T-cell (primary cell): ENCODE results near the gene ANKS4B. TPM values are rescaled to one million over a fixed set of nuclear protein-coding genes. Genes with fewer than 3 reads are reported as not detected.

Source experiments
- ATAC-seq, 4 experiments: fragments of 200-7000 bp in 3 of 4; fragments of 150-1000 bp in 1 of 4; cut with Tn5 transposase; replicated peaks in 1 of 4; 1 replicate in 3 of 4; 2 replicates in 1 of 4; pipeline ENCODE4 v1.10.0; 2021; ENCODE audit warnings: moderate library complexity in 3 of 4, mild to moderate bottlenecking in 2 of 4, moderate number of reproducible peaks in 1 of 4
- CTCF ChIA-PET, 2 donors: fragments of 300-600 bp; sonication (Branson Sonifier 250); formaldehyde crosslinking; loops; one replicate each; lab custom pipeline; 2022; ENCODE audit warnings: antibody characterized with exemption in 2 of 2; lab: Charles Lee
- POLR2A ChIA-PET, 2 donors: fragments of 300-600 bp; sonication (Branson Sonifier 250); formaldehyde crosslinking; loops; one replicate each; lab custom pipeline; 2022; ENCODE audit warnings: antibody characterized with exemption in 2 of 2; lab: Charles Lee
- DNase-seq, 35 experiments: peaks; one replicate each; pipeline versions ENCODE4 v3.0.0 to v3.0.0-alpha.2; 2013 to 2023
- H3K27ac ChIP-seq: one replicate; pipeline ENCODE4 v1.5.1; 2013; ENCODE audit warnings: low read length
- H3K27me3 ChIP-seq, 2 experiments: replicated peaks in 1 of 2; 1 replicate in 1 of 2; 2 replicates in 1 of 2; pipeline versions ENCODE4 v1.6.1 to v1.7.0; 2013; ENCODE audit warnings: low read length in 1 of 2, mixed read lengths in 1 of 2; ENCODE audit not compliant: control insufficient read depth in 2 of 2, insufficient read depth in 2 of 2; ENCODE audit errors: extremely low read depth in 1 of 2
- H3K36me3 ChIP-seq, 2 donors: 1 replicate in 1 of 2; 2 replicates in 1 of 2; pipeline versions ENCODE4 v1.6.1 to v1.7.0; 2013; ENCODE audit warnings: low read length in 1 of 2; ENCODE audit not compliant: control insufficient read depth in 2 of 2, insufficient read depth in 1 of 2; ENCODE audit errors: extremely low read depth in 1 of 2
- H3K4me1 ChIP-seq, 2 experiments: 1 replicate in 1 of 2; 2 replicates in 1 of 2; pipeline versions ENCODE4 v1.6.1 to v1.7.0; 2013; ENCODE audit warnings: low read length in 2 of 2, mixed read lengths in 1 of 2; ENCODE audit not compliant: insufficient read depth in 2 of 2, control insufficient read depth in 1 of 2; ENCODE audit errors: extremely low read depth in 1 of 2
- H3K4me3 ChIP-seq, 2 donors: 1 replicate in 1 of 2; 2 replicates in 1 of 2; pipeline versions ENCODE4 v1.5.1 to v1.7.0; 2013; ENCODE audit warnings: mild to moderate bottlenecking in 2 of 2, low read length in 1 of 2, moderate library complexity in 1 of 2; ENCODE audit not compliant: control insufficient read depth in 1 of 2; ENCODE audit errors: extremely low read depth in 1 of 2
- H3K9me3 ChIP-seq: 2 replicates; pipeline ENCODE4 v1.7.0; 2013
- H3K27ac Mint-ChIP-seq, 2 donors: one replicate each; pipeline ENCODE4 v1.8.0; 2020 to 2021; ENCODE audit warnings: mild to moderate bottlenecking in 2 of 2, mixed read lengths in 2 of 2
- H3K27me3 Mint-ChIP-seq, 2 donors: one replicate each; pipeline ENCODE4 v1.8.0; 2021 to 2022; ENCODE audit warnings: mixed read lengths in 2 of 2
- H3K36me3 Mint-ChIP-seq: one replicate; pipeline ENCODE4 v1.8.0; 2021; ENCODE audit warnings: mixed read lengths
- H3K4me1 Mint-ChIP-seq, 3 donors: one replicate each; pipeline ENCODE4 v1.8.0; 2020 to 2022; ENCODE audit warnings: mixed read lengths in 3 of 3, mild to moderate bottlenecking in 1 of 3
- H3K4me3 Mint-ChIP-seq, 3 donors: one replicate each; pipeline ENCODE4 v1.8.0; 2020 to 2022; ENCODE audit warnings: mild to moderate bottlenecking in 3 of 3, mixed read lengths in 3 of 3, moderate library complexity in 3 of 3
- H3K9me3 Mint-ChIP-seq, 3 donors: one replicate each; pipeline ENCODE4 v1.8.0; 2020 to 2022; ENCODE audit warnings: mixed read lengths in 3 of 3
- WGBS: methylation state at CpG from one replicate; pipeline ENCODE4 v1.1.5; 2013; ENCODE audit warnings: missing lambda C conversion rate; ENCODE audit not compliant: insufficient coverage; 5-methylcytosine and 5-hydroxymethylcytosine counted together
- total RNA-seq, 35 experiments: library from RNA in 6 of 35; stranded (reverse) in 6 of 35; fragments of 120-200 nt in 1 of 35; gene quantifications; one replicate each; pipeline versions ENCODE4 v1.2.1 to v1.2.4 and lab custom pipeline; 2013 to 2026

The ANKS4B gene
- total RNA-seq, 5 donors from 2014 or later (not counting 1 experiment from before 2014, with no cell fraction given), result 0.06 to 0.09 TPM; not detected in 3

GRCh38 chr16:21277927-21278706, 44.6 kb downstream of the ANKS4B start, which contains the start of gene CRYM:
Gene CRYM, minus strand, starts transcription at chr16:21278290. Its CDS starts 39 bp downstream, at chr16:21278251.
- Histone ChIP-seq H3K4me3 (no peak within 1 kb of the TSS), H3K27ac (no peak within 1 kb of the TSS), H3K27me3 (peaks cover 0 to 30% of the 10 kb centered on the region in 2 experiments), H3K4me1 (peaks cover 0 to 8% of the 10 kb centered on the region in 2 experiments), H3K9me3 (no peaks in the 10 kb centered on the region), H3K36me3 (no peaks in the 10 kb centered on the region)
- peak in 23 of 35 experiments; percentile 4 to 41 (median 17) for DNase-seq
- ChIA-PET CTCF (no interaction called here), POLR2A (interaction anchor here in 1 of 2 donors (0.5 kb wide), 1 partner anchor 343 kb away, joined by 3 read pairs; no protein-coding TSS in a partner anchor)
- H3K36me3 Mint-ChIP-seq, result no peaks in the 10 kb centered on the region
- no peaks in the 10 kb centered on the region for H3K9me3 Mint-ChIP-seq
- H3K4me1 Mint-ChIP-seq, result peaks cover 7 to 8% (median 7%) of the 10 kb centered on the region in 3 donors
- peak within 1 kb of the TSS; percentile 11 to 54 (median 29) for H3K4me3 Mint-ChIP-seq
- H3K27ac Mint-ChIP-seq, result no peak within 1 kb of the TSS
- ATAC-seq, result peak in 3 of 4 experiments; percentile 67 to 79 (median 73)
- WGBS, result 1% methylated on average over 19 of the region's 46 CpGs
- peaks cover 64 to 71% of the 10 kb centered on the region in 2 donors for H3K27me3 Mint-ChIP-seq

- H3K36me3 Mint-ChIP-seq, result no peaks in the 10 kb centered on the region
- Histone ChIP-seq H3K4me3 (no peak overlapping the region), H3K27me3 (peaks cover 3 to 37% of the 10 kb centered on the region in 2 experiments), H3K36me3 (no peaks in the 10 kb centered on the region), H3K4me1 (peaks cover 0 to 8% of the 10 kb centered on the region in 2 experiments), H3K9me3 (no peaks in the 10 kb centered on the region), H3K27ac (no peak overlapping the region)
- WGBS, result 61% methylated on average over 2 of the region's 2 CpGs
- no peaks in the 10 kb centered on the region for H3K9me3 Mint-ChIP-seq
- peaks cover 8 to 14% (median 9%) of the 10 kb centered on the region in 3 donors for H3K4me1 Mint-ChIP-seq
- ChIA-PET CTCF (no interaction called here), POLR2A (no interaction called here)
- H3K27ac Mint-ChIP-seq, result no peak overlapping the region
- ATAC-seq (no peak), DNase-seq (no peak)
- peaks cover 65 to 71% of the 10 kb centered on the region in 2 donors for H3K27me3 Mint-ChIP-seq
- no peak overlapping the region for H3K4me3 Mint-ChIP-seq
Measured at GRCh38 chr16:21279501-21279900, 46.0 kb downstream of the ANKS4B start.

- no peaks in the 10 kb centered on the region for H3K36me3 Mint-ChIP-seq
- H3K27ac Mint-ChIP-seq, result no peak overlapping the region
- POLR2A ChIA-PET, result no interaction called here
- no peaks in the 10 kb centered on the region for H3K9me3 Mint-ChIP-seq
- H3K9me3 ChIP-seq, result no peaks in the 10 kb centered on the region
- no peak for DNase-seq
- no peaks in the 10 kb centered on the region for H3K36me3 ChIP-seq
- peaks cover 56 to 61% of the 10 kb centered on the region in 2 donors for H3K27me3 Mint-ChIP-seq
- peaks cover 8 to 15% (median 9%) of the 10 kb centered on the region in 3 donors for H3K4me1 Mint-ChIP-seq
- CTCF ChIA-PET, result no interaction called here
- H3K27me3 ChIP-seq, result peaks cover 8 to 40% of the 10 kb centered on the region in 2 experiments
- no peak overlapping the region for H3K4me3 Mint-ChIP-seq
- H3K4me3 ChIP-seq, result no peak overlapping the region
- no peak for ATAC-seq
- H3K4me1 ChIP-seq, result peaks cover 0 to 8% of the 10 kb centered on the region in 2 experiments
- H3K27ac ChIP-seq, result no peak overlapping the region
- no CpG with 5 or more reads among the region's 7 CpGs for WGBS
Measured at GRCh38 chr16:21281698-21282389, 48.3 kb downstream of the ANKS4B start.

- 5% methylated on average over 26 of the region's 67 CpGs for WGBS
- Histone ChIP-seq H3K9me3 (no peaks in the 10 kb centered on the region), H3K27me3 (peaks cover 8 to 29% of the 10 kb centered on the region in 2 experiments), H3K4me3 (no peak overlapping the region), H3K36me3 (no peaks in the 10 kb centered on the region), H3K4me1 (no peaks in the 10 kb centered on the region), H3K27ac (no peak overlapping the region)
- Mint-ChIP-seq H3K27me3 (peaks cover 51 to 56% of the 10 kb centered on the region in 2 donors), H3K9me3 (peaks cover 0 to under 1% (median 0%) of the 10 kb centered on the region in 3 donors), H3K4me3 (peak overlapping the region in 2 of 3 donors; percentile 1 to 14), H3K27ac (no peak overlapping the region), H3K4me1 (peaks cover under 1 to 7% (median 2%) of the 10 kb centered on the region in 3 donors), H3K36me3 (no peaks in the 10 kb centered on the region)
- no peak for ATAC-seq
- peak in 1 of 35 experiments; percentile 5 for DNase-seq
- POLR2A ChIA-PET, result no interaction called here
- CTCF ChIA-PET, result no interaction called here
Measured at GRCh38 chr16:21283521-21284289, 50.2 kb downstream of the ANKS4B start.

GRCh38 chr16:21284414-21284813, 50.9 kb downstream of the ANKS4B start:
- Histone ChIP-seq H3K27me3 (peaks cover 8 to 27% of the 10 kb centered on the region in 2 experiments), H3K9me3 (no peaks in the 10 kb centered on the region), H3K27ac (no peak overlapping the region), H3K4me3 (no peak overlapping the region), H3K4me1 (no peaks in the 10 kb centered on the region), H3K36me3 (no peaks in the 10 kb centered on the region)
- H3K9me3 Mint-ChIP-seq, result peaks cover 0 to 6% (median 5%) of the 10 kb centered on the region in 3 donors
- H3K4me1 Mint-ChIP-seq, result peaks cover 0 to 7% (median 2%) of the 10 kb centered on the region in 3 donors
- H3K36me3 Mint-ChIP-seq, result peaks cover 2% of the 10 kb centered on the region
- peaks cover 44 to 50% of the 10 kb centered on the region in 2 donors for H3K27me3 Mint-ChIP-seq
- no CpG with 5 or more reads among the region's 4 CpGs for WGBS
- DNase-seq, result no peak
- ChIA-PET CTCF (no interaction called here), POLR2A (no interaction called here)
- no peak for ATAC-seq
- peak overlapping the region in 2 of 3 donors; percentile 1 to 2 for H3K4me3 Mint-ChIP-seq
- no peak overlapping the region for H3K27ac Mint-ChIP-seq
